Cerebellar cortex (tissue), 1 donor: ENCODE measurements around the gene PPFIA1.

ENCODE experiments used
- DNase-seq: peaks from one replicate; pipeline ENCODE4 v3.0.0-alpha.2; 2015; ENCODE audit warnings: low spot score

Gene PPFIA1

GRCh38 chr11:70270104-70270876, at the start of gene PPFIA1:
Gene PPFIA1, plus strand, starts transcription at chr11:70270690. Its CDS starts 1,483 bp downstream, at chr11:70272173.
- DNase-seq: peak; percentile 95

- no peak for DNase-seq
Measured at GRCh38 chr11:70220920-70221319, 49.6 kb upstream of the PPFIA1 start.

GRCh38 chr11:70225681-70226177, 44.8 kb upstream of the PPFIA1 start:
- no peak for DNase-seq

- DNase-seq: no peak
Measured at GRCh38 chr11:70226183-70226582, 44.3 kb upstream of the PPFIA1 start.

- DNase-seq: no peak
Measured at GRCh38 chr11:70226967-70227366, 43.5 kb upstream of the PPFIA1 start.

- DNase-seq: no peak
Measured at GRCh38 chr11:70229737-70230136, 40.8 kb upstream of the PPFIA1 start.

GRCh38 chr11:70230151-70230839, 40.2 kb upstream of the PPFIA1 start:
- DNase-seq: no peak

GRCh38 chr11:70230840-70231710, 39.4 kb upstream of the PPFIA1 start:
- DNase-seq: peak; percentile 20

GRCh38 chr11:70233034-70233433, 37.5 kb upstream of the PPFIA1 start:
- no peak for DNase-seq

GRCh38 chr11:70233511-70233934, 37.0 kb upstream of the PPFIA1 start:
- DNase-seq: no peak

- no peak for DNase-seq
Measured at GRCh38 chr11:70233962-70234361, 36.5 kb upstream of the PPFIA1 start.

GRCh38 chr11:70240337-70240736, 30.2 kb upstream of the PPFIA1 start:
- DNase-seq: no peak

GRCh38 chr11:70241709-70242108, 28.8 kb upstream of the PPFIA1 start:
- DNase-seq: no peak

- DNase-seq: no peak
Measured at GRCh38 chr11:70242885-70243284, 27.6 kb upstream of the PPFIA1 start.

- no peak for DNase-seq
Measured at GRCh38 chr11:70243912-70244652, 26.4 kb upstream of the PPFIA1 start.

- DNase-seq: no peak
Measured at GRCh38 chr11:70244698-70245097, 25.8 kb upstream of the PPFIA1 start.

- DNase-seq: no peak
Measured at GRCh38 chr11:70246196-70246595, 24.3 kb upstream of the PPFIA1 start.

GRCh38 chr11:70247042-70247709, 23.3 kb upstream of the PPFIA1 start:
- no peak for DNase-seq

GRCh38 chr11:70247710-70248072, 22.8 kb upstream of the PPFIA1 start:
- DNase-seq: peak; percentile 90

- DNase-seq: no peak
Measured at GRCh38 chr11:70250876-70251658, 19.4 kb upstream of the PPFIA1 start.
